HG03064 (cell line): ENCODE data around the gene DNTT.

Source experiments
- ATAC-seq: cut with Tn5 transposase; IDR thresholded peaks from one replicate; pipeline ENCODE4 v1.9.1; 2021; ENCODE audit warnings: low read depth; ENCODE audit not compliant: unreplicated experiment

Gene DNTT

GRCh38 chr10:96371356-96371755 is 67.1 kb downstream of the DNTT start:
- ATAC-seq, result no peak

- ATAC-seq, result no peak
Measured at GRCh38 chr10:96374004-96374403, 69.8 kb downstream of the DNTT start.

- no peak for ATAC-seq
Measured at GRCh38 chr10:96374639-96374984, 70.4 kb downstream of the DNTT start.

- ATAC-seq, result peak; percentile 78
Measured at GRCh38 chr10:96374985-96375830, 71.0 kb downstream of the DNTT start.

- ATAC-seq, result no peak
Measured at GRCh38 chr10:96376483-96376882, 72.2 kb downstream of the DNTT start.

GRCh38 chr10:96377816-96378294 is 73.6 kb downstream of the DNTT start:
- no peak for ATAC-seq

- ATAC-seq, result no peak
Measured at GRCh38 chr10:96378741-96379140, 74.5 kb downstream of the DNTT start.

GRCh38 chr10:96379758-96380157 is 75.5 kb downstream of the DNTT start:
- no peak for ATAC-seq

- no peak for ATAC-seq
Measured at GRCh38 chr10:96380821-96381220, 76.6 kb downstream of the DNTT start.

GRCh38 chr10:96384506-96384905 is 80.3 kb downstream of the DNTT start:
- ATAC-seq, result no peak

GRCh38 chr10:96387161-96387560 is 82.9 kb downstream of the DNTT start:
- no peak for ATAC-seq

- no peak for ATAC-seq
Measured at GRCh38 chr10:96387601-96388000, 83.4 kb downstream of the DNTT start.
